ENCODE results near the gene ZNF561. TPM values are rescaled to one million over a fixed set of nuclear protein-coding genes. Genes with fewer than 3 reads are reported as not detected.

Gene ZNF561
- total RNA-seq, 6 donors from 2014 or later = 12.6 to 37.5 (median 26.0) TPM

DNA sequence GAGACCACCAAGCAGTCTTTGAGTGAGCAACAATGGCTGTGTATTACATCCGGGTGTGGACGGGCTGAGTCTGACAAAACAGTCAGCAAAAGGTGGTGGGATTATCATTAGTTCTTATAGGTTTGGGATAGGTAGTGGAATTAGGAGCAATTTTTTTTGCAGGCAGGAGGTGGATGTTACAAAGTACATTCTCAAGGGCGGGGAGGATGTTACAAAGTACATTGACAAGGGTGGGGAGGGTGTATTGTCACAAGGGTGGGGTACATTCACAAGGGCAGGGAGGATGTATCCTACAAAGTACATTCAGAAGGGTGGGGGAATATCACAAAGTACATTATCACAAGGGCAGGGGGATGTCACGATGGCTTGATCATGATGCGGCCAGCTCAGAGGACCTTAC, 15.0 kb upstream of the ZNF561 start:
- H3K27ac ChIP-seq = no peak overlapping the region
- no peak overlapping the region for H3K4me3 ChIP-seq
- H3K9me3 ChIP-seq = no peaks in the 10 kb centered on the region
- no peak for TF ChIP-seq POLR2A (IDR thresholded peaks at IDR 0.05)
- no peak for TF ChIP-seq POLR2AphosphoS5 (IDR thresholded peaks at IDR 0.05)
- TF ChIP-seq EP300 (IDR thresholded peaks at IDR 0.05) = no peak
- TF ChIP-seq, protein P1, sequence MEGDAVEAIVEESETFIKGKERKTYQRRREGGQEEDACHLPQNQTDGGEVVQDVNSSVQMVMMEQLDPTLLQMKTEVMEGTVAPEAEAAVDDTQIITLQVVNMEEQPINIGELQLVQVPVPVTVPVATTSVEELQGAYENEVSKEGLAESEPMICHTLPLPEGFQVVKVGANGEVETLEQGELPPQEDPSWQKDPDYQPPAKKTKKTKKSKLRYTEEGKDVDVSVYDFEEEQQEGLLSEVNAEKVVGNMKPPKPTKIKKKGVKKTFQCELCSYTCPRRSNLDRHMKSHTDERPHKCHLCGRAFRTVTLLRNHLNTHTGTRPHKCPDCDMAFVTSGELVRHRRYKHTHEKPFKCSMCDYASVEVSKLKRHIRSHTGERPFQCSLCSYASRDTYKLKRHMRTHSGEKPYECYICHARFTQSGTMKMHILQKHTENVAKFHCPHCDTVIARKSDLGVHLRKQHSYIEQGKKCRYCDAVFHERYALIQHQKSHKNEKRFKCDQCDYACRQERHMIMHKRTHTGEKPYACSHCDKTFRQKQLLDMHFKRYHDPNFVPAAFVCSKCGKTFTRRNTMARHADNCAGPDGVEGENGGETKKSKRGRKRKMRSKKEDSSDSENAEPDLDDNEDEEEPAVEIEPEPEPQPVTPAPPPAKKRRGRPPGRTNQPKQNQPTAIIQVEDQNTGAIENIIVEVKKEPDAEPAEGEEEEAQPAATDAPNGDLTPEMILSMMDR (IDR thresholded peaks at IDR 0.05) = no peak
- no peaks in the 10 kb centered on the region for H3K27me3 ChIP-seq
- no peaks in the 10 kb centered on the region for H3K4me1 ChIP-seq
- no peak for ATAC-seq (ENCODE audit: low FRiP score in 2 of 2)
- 94 to 98% methylated on average over 5 of the region's 5 CpGs for WGBS, 2 donors
- H3K36me3 ChIP-seq = peaks cover 0 to 30% (median 10%) of the 10 kb centered on the region in 4 donors
- DNase-seq = no peak

DNA sequence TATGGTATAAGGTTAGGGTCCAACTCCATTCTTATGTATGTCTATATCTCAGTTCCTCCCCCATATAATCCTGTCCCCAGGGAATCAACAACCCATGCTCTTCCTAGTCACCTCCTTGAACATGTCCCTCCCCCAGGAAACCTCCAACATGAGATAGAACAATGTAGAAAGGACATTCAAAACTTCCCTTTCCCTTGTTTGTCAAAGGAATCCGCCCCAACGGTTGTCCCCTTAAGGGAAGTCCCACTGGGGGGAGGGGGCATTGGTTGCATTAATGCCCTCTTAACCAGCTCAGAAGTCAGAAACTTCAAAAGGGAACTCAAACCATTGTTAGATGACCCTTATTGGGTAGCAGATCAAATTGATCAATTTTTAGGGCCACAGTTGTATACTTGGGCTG, 6.8 kb upstream of the ZNF561 start:
- Histone ChIP-seq H3K36me3 (peaks cover 0 to 13% (median 4%) of the 10 kb centered on the region in 4 donors), H3K4me1 (peaks cover 0 to 4% (median 1%) of the 10 kb centered on the region in 4 donors), H3K9me3 (no peaks in the 10 kb centered on the region), H3K27me3 (no peaks in the 10 kb centered on the region), H3K4me3 (no peak overlapping the region), H3K27ac (no peak overlapping the region)
- 31 to 58% methylated on average over 2 of the region's 2 CpGs for WGBS, 2 donors
- no peak for DNase-seq
- ATAC-seq (ENCODE audit: low FRiP score in 2 of 2) = no peak
- TF ChIP-seq POLR2A (IDR thresholded peaks at IDR 0.05) (no peak), EP300 (IDR thresholded peaks at IDR 0.05) (no peak), POLR2AphosphoS5 (IDR thresholded peaks at IDR 0.05) (no peak)
- TF ChIP-seq, protein P1 (IDR thresholded peaks at IDR 0.05) = no peak

DNA sequence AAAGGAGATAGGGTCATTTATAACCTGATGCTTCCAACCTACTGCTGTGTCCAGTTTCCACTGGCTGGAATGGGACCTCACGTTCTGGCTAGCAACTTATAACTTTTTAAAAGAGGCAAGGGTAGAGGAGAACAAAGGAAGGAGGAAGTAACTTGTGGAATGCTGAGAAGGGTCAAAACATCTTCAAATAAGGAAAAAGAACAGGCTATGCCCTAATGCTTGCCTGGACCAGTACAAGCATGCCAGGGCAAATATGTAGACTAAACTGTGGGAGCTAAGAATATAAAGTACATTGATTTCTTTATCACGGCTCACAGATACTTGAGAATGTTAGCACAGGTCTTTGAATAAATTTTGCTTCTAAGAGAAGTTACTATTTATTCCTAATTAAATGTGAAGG, 1.5 kb upstream of the ZNF561 start:
- DNase-seq = no peak
- Histone ChIP-seq H3K9me3 (no peaks in the 10 kb centered on the region), H3K36me3 (peaks cover 0 to 19% (median 18%) of the 10 kb centered on the region in 4 donors), H3K27ac (peak overlapping the region in 2 of 4 donors; percentile 95 to 96), H3K4me1 (peaks cover 14 to 33% (median 16%) of the 10 kb centered on the region in 4 donors), H3K27me3 (no peaks in the 10 kb centered on the region), H3K4me3 (no peak overlapping the region)
- TF ChIP-seq, protein P1 (IDR thresholded peaks at IDR 0.05) = no peak
- no peak for TF ChIP-seq POLR2AphosphoS5 (IDR thresholded peaks at IDR 0.05)
- TF ChIP-seq EP300 (IDR thresholded peaks at IDR 0.05) = no peak
- no peak for TF ChIP-seq POLR2A (IDR thresholded peaks at IDR 0.05)
- ATAC-seq (ENCODE audit: low FRiP score in 2 of 2) = no peak
- 49 to 59% methylated on average over 2 of the region's 2 CpGs for WGBS, 2 donors

DNA sequence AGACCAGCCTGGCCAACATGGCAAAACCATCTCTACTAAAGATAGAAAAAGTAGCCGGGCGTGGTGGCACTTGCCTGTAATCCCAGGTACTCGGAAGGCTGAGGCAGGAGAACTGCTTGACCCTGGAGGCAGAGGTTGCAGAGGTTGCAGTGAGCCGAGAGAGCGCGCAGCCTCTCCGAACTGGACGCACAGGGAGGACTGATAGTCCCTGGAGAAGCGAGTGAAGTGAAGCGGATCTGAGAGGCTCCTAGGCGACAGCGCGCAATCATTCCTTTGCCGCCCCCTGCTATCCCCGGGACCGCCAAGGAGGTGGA, 233 bp downstream of the ZNF561 start:
- H3K4me3 ChIP-seq = peak overlapping the region; percentile 84 to 89 (median 88)
- no peaks in the 10 kb centered on the region for H3K27me3 ChIP-seq
- H3K9me3 ChIP-seq = no peaks in the 10 kb centered on the region
- TF ChIP-seq, protein P1 (IDR thresholded peaks at IDR 0.05) = no peak
- TF ChIP-seq POLR2AphosphoS5 (IDR thresholded peaks at IDR 0.05) (no peak), EP300 (IDR thresholded peaks at IDR 0.05) (no peak), POLR2A (IDR thresholded peaks at IDR 0.05) (peak in 1 of 4 donors; percentile 26)
- DNase-seq (no peak), ATAC-seq (ENCODE audit: low FRiP score in 2 of 2) (no peak)
- WGBS, 2 donors = 0 to 1% methylated on average over 4 to 14 of the region's 16 CpGs
- peak overlapping the region; percentile 88 to 97 (median 96) for H3K27ac ChIP-seq
- H3K36me3 ChIP-seq = peaks cover 10 to 37% (median 34%) of the 10 kb centered on the region in 4 donors
- H3K4me1 ChIP-seq = peaks cover 14 to 33% (median 16%) of the 10 kb centered on the region in 4 donors

DNA sequence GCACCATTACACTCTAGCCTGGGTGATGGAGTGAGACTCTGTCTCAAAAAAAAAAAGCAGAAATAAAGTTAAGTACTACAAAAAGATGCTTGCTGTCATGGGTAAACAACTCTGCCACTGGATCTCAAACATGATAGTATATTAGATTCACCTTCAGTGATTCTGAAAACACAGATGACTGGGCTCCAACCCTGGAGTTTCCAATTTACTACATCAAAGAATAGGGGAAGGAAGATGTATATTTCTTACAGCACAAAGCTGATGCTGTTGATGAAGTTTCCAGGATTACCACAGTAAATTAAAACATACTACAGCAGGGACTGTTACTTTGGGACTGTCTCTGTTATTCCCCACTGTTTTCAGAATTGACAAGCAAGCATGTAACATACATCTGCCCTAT, 5.2 kb downstream of the ZNF561 start:
- TF ChIP-seq POLR2A (IDR thresholded peaks at IDR 0.05) (no peak), EP300 (IDR thresholded peaks at IDR 0.05) (no peak), POLR2AphosphoS5 (IDR thresholded peaks at IDR 0.05) (no peak)
- TF ChIP-seq, protein P1 (IDR thresholded peaks at IDR 0.05) = no peak
- Histone ChIP-seq H3K4me3 (no peak overlapping the region), H3K27me3 (no peaks in the 10 kb centered on the region), H3K4me1 (peaks cover 8 to 16% (median 9%) of the 10 kb centered on the region in 4 donors), H3K36me3 (peaks cover 59 to 86% (median 83%) of the 10 kb centered on the region in 4 donors), H3K27ac (no peak overlapping the region), H3K9me3 (peaks cover 12 to 32% (median 24%) of the 10 kb centered on the region in 4 donors)
- DNase-seq (no peak), ATAC-seq (ENCODE audit: low FRiP score in 2 of 2) (no peak)
